NCI-H2227 treated with DMSO at 0.1 percent for 48 hours (cell line): Measurements from ENCODE around the gene DNMT1.
"Not testable (repeated sequence)": the region's sequence is repeated elsewhere in the genome, so short reads cannot be mapped to it uniquely, and the experiment has no call there.

Experiments
- DNase-seq: peaks from one replicate; lab custom pipeline; 2025; lab: John Stamatoyannopoulos, UW

The DNMT1 gene

DNA sequence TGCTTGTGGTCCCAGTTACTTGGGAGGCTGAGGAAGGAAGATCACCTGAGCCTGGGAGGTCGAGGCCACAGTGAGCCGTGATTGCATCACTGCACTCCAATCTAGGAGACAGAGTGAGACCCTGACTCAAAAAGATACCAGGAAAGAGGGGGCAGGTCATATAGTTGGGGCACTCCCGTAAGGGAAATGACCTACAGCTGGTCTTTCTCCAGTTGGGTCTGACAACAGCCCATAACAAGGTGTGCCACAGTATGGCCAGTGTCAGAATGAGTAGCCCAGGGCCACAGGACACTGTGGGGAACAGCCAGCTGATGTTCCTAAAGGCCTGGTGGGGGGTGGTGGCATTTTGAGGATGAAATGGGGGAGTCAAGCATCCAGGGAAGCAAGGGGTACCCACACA lies 10.8 kb downstream of the DNMT1 start:
- DNase-seq = no peak

DNA sequence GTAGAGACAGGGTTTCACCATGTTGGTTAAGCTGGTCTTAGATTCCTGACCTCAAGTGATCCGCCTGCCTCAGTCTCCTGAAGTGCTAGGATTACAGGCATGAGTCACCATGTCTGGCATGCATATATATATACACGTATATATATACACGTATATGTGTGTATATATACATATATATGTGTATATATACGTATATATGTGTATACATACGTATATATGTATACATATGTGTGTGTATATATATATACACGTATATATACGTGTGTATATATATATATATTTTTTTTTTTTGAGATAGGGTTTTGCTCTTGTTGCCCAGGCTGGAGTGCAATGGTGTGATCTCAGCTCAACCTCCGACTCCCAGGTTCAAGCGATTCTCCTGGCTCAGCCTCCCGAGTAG lies 11.9 kb downstream of the DNMT1 start:
- no peak for DNase-seq

GRCh38 chr19:10182076-10182475 lies 12.7 kb downstream of the DNMT1 start:
- no peak for DNase-seq

DNA sequence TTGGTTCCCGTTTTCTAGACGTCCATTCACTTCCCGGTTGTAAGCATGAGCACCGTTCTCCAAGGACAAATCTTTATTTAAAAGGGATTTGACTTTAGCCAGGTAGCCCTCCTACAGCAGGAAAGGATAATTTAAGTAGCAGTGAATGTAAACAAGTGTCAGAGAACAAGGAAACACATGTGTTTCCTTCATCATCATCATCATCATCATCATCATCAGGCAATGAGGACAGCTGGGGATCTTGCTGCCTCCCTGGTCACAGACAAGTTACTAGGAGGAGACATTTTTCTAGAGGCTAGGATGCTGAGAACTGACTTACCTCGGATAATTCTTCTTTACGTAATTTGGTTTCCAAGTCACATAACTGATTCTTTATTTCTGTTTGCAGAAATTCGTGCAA lies 14.3 kb downstream of the DNMT1 start:
- DNase-seq = no peak

- DNase-seq = not testable (repeated sequence)
Measured at GRCh38 chr19:10180024-10180423, 14.7 kb downstream of the DNMT1 start.

- DNase-seq = no peak
Measured at GRCh38 chr19:10173527-10173926, 21.2 kb downstream of the DNMT1 start.

GRCh38 chr19:10168386-10168948 lies 26.3 kb downstream of the DNMT1 start:
- no peak for DNase-seq

DNA sequence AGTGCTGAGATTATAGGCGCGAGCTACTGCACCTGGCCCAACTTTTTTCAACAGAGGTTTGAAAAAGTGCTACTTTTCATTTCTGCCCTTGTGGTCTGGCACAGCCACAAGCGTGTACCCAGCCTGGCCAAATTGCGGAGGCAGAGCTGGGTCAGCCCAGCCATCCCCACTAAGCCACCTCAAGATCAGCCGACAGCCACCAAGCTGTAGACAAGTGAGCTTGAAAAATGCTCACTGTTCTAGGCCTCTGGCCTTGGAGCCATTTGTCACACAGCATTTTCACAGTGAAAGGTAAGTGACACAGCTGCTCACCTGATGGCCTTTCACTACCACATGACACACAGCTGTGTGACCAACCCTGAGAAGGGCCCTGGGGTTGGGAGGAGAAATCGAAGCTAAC lies 27.3 kb downstream of the DNMT1 start:
- DNase-seq = no peak

- not testable (repeated sequence) for DNase-seq
Measured at GRCh38 chr19:10166501-10166900, 28.3 kb downstream of the DNMT1 start.

DNA sequence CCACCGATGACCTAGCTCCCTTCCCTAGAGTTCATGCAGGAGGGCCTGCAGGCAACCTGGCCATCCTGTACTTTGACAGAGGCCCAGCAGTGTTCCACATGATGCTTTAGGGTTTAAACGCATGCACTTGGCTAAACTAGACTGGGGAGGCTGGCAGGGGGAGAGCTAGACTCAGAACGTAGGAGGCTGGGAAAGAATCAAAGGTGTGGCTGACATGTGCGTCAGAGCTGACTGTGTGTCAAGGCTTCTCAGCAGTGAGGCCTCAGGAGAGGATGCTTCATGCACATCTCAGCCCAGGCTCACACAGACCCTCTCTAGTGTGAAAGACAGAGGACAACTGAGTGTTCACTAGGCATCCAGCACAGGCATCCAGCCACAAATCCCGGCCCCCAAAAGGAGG lies 28.7 kb downstream of the DNMT1 start:
- DNase-seq = no peak

DNA sequence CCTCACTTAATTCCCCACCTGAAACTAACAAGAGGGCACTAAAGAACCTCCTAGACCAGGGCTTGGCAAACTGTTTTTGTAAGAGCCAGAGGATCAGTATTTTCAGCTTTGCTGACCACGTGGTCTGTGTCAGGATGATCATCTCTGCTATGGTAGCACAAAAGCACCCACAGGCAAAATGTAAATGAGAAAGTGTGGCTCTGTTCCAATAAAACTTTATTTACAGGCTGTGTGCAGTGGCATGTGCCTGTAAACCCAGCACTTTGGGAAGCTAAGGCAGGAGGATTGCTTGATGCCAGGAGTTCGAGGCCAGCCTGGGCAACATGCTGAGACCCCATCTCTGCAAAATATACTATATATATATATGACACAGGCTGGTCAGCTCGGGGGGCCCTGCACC lies 31.2 kb downstream of the DNMT1 start:
- DNase-seq = no peak

GRCh38 chr19:10159610-10160009 lies 35.1 kb downstream of the DNMT1 start:
- no peak for DNase-seq

DNA sequence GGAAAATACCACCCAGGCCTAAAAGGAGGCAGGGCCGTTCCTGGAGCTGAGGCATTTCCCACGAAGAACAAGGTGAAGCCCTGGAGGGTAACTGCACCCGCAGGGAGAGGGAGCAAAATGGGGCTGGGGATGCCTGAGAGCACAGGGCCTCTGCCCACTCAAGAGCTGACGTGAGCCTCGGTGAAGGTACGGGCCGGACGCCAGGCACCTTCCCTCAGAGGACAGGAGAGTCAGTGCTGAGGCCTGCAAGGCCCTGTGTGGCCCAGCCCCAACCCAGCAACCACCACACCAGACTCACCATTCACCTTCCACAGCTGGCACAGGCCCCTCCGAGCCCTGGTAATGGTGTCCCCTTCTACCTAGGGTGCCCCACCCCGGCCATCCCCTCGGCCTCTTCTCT lies 36.3 kb downstream of the DNMT1 start:
- DNase-seq = no peak

DNA sequence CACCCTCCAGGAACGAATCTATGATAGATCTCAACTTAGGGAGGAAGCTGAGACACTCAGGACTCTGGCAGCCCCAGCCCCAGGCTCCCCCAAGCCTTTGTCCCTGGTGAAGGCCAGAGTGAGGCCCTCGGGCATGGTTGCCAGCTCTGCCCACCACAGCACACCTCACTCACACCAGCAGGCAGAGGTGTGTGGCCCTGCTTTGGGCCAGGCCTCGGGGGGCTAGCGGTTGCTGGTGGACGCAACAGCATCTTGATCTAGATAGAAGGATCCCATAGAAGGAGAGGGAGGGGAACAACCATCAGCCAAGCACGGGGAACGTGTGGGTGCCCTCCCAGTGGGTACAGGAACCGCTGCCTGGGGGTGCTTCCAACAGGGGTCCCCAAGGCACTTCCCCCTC lies 36.7 kb downstream of the DNMT1 start:
- DNase-seq = no peak

DNA sequence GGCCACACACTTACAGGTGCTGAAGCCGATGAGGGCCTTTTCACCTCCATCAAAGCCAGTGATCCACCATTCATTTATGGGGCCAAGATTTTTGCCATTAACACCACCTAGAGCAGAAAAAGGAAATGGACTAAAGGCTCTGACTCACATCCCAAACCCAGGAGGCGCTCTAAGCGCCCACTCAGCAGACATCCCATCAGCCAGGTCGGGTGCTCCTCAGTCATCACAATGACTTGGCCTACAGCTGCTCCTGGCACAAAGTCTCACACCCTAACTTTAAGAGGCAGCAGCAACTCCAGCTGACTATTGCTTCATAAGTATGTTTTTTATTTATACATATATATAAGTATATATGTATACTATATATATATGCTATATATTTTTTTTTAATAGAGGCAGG lies 38.9 kb downstream of the DNMT1 start:
- no peak for DNase-seq

- DNase-seq = no peak
Measured at GRCh38 chr19:10152100-10152499, 42.7 kb downstream of the DNMT1 start.

DNA sequence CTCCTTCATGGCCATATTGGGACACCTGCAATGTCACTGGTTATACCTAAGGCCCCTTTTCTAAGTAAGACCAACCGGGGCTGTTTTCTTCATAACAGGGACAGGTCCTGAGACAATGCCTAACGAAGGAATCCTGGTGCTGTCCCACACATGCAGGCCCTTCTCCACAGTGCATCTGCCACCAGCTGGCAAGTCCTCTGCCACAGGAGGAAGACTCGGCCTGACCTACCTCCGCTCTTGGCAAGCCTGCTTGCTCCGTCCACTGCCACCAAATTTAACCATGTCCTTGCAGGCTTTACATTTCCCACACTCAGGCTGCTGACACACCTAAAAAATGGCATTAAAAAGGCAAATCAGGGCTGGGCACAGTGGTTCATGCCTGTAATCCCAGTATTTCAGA lies 43.2 kb downstream of the DNMT1 start:
- no peak for DNase-seq

DNA sequence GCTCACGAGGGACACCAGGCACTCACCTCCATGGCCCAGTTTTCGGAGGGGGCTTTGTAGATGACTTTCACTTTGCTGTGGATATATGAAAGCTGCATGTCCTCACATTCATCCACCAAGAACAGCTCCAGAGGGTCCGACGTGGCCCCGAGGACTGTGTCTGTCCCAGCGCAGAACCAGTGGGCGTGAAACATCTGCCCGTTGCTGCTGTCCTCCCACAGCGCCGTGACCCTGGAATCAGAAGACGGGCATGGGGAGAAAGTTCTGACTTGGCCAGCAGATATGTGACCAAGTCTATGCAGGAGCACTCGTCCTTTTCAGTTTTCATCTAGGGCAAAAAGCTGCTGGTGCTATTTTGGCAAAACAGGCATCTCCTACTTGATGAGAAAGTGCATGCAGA lies 45.3 kb downstream of the DNMT1 start:
- no peak for DNase-seq

DNA sequence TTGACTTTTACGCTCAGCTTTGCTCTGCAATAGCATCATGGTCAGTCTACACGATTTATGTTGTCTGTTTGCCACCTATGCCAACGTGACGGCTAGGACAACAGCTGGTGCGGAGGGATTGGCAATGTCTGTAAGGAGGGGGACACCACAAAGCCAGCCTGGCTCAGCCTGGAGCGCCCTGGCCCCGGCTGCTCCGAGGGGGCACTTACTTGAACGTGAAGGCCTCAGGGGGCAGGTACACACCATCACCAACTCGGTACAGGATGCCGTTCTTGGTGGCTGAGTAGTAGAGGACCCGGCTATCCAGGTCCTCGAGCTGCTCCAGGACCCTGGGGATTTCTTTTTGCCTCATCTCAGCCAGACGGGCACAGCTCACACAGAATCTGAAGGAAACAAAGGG lies 48.6 kb downstream of the DNMT1 start:
- no peak for DNase-seq

GRCh38 chr19:10145031-10145430 lies 49.7 kb downstream of the DNMT1 start:
- DNase-seq = no peak

- no peak for DNase-seq
Measured at GRCh38 chr19:10144361-10144760, 50.4 kb downstream of the DNMT1 start.

GRCh38 chr19:10143681-10144080 lies 51.1 kb downstream of the DNMT1 start:
- DNase-seq = no peak

DNA sequence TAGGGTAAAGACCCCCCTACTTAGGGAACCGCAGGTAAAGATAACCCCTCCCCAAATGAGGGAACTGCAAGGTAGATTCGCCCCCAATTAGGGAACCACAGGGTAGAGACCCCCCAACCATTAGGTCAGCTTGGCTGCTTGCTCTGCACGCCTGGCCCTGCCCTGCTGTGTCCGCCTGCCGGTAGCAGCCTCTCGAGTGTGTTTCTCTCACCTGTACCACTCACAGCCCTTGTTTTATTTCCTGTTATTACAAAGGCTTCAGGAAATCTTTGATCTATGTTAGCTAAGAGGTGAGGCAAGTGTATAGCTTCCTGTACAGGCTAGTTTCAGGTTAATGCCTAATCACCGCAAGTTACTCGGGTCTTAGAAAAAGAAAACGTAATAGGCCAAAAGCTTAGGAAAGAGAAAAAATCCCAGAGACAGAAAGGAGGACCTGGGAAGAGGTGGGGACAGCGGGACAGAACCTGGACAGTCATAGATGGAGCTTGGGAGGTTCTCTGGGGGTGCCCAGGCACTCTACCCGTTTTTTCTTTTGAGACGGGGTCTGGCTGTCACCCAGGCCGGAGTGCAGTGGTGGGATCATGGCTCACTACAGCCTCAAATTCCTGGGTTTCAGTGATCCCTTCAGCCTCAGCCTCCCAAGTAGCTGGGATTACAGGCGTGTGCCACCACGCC lies 51.9 kb downstream of the DNMT1 start:
- DNase-seq = no peak

DNA sequence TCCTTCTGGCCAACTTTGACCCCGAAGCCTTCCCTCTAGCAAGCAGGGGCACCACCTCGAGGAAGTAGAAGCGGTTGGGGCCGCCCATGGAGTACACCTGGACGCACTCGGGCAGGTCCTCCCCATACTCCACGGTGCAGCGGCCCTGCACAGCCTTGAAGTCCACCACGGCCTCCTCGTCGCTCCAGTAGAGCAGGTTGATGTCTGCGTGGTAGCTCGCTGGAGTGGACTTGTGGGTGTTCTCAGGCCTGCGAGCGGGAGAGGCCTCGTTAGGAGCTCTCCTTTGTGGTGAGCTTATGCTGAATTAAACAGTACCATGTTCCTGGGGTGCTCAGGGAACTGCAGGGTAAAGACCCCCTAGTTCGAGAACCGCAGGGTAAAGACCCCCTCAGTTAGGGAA lies 52.8 kb downstream of the DNMT1 start:
- no peak for DNase-seq
